ENCODE results near the gene UBFD1.
"Not testable (repeated sequence)": the region's sequence is repeated elsewhere in the genome, so short reads cannot be mapped to it uniquely, and the experiment has no call there.

DNA sequence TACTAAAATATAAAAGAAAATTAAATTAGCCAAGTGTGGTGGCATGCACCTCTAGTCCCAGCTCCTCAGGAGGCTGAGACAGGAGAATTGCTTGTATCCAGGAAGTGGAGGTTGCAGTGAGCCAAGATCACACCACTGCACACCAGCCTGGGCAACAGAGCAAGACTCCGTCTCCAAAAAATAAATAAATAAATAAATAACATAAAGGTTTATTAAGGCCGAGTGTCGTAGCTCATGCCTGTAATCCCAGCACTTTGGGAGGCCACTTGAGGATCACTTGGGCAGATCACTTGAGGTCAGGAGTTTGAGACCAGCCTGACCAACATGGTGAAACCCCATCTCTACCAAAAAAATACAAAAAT, 16.7 kb upstream of the UBFD1 start:
- TF ChIP-seq, protein P1, sequence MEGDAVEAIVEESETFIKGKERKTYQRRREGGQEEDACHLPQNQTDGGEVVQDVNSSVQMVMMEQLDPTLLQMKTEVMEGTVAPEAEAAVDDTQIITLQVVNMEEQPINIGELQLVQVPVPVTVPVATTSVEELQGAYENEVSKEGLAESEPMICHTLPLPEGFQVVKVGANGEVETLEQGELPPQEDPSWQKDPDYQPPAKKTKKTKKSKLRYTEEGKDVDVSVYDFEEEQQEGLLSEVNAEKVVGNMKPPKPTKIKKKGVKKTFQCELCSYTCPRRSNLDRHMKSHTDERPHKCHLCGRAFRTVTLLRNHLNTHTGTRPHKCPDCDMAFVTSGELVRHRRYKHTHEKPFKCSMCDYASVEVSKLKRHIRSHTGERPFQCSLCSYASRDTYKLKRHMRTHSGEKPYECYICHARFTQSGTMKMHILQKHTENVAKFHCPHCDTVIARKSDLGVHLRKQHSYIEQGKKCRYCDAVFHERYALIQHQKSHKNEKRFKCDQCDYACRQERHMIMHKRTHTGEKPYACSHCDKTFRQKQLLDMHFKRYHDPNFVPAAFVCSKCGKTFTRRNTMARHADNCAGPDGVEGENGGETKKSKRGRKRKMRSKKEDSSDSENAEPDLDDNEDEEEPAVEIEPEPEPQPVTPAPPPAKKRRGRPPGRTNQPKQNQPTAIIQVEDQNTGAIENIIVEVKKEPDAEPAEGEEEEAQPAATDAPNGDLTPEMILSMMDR (conservative IDR thresholded peaks at IDR 0.05 in 1 of 2, IDR thresholded peaks at IDR 0.05 in 1 of 2; ENCODE audit: low read depth in 1 of 2, low read length in 2 of 2): not testable (repeated sequence)
- not testable (repeated sequence) for TF ChIP-seq EZH2 (IDR thresholded peaks at IDR 0.05; ENCODE audit: low read length, missing control alignments)
